GM23248 (cell line): Measurements from ENCODE around the gene CD58.

Experiments used
- EZH2 ChIP-seq: fragments of 200-600 bp; sonication (generic); IDR thresholded peaks from 2 replicates; pipeline ENCODE4 v1.6.1; 2018; ENCODE audit warnings: antibody characterized with exemption, mild to moderate bottlenecking; ENCODE audit not compliant: insufficient read depth, poor library complexity, severe bottlenecking
- EZH2phosphoT487 ChIP-seq: fragments of 200-600 bp; sonication (generic); IDR thresholded peaks from 2 replicates; pipeline ENCODE4 v1.6.1; 2018; ENCODE audit warnings: antibody characterized with exemption, moderate library complexity, mild to moderate bottlenecking, low read depth; ENCODE audit not compliant: insufficient read depth

- TF ChIP-seq EZH2phosphoT487, result no peak
- no peak for TF ChIP-seq EZH2
Observed at GRCh38 chr1:116487031-116487430, 83.8 kb downstream of the CD58 start.
